Ishikawa (cell line): ENCODE measurements around the gene ABCC1.

Experiments
- CEBPB ChIP-seq: IDR thresholded peaks from 2 replicates; pipeline ENCODE4 v1.6.1; 2012
- CREB1 ChIP-seq: IDR thresholded peaks from 2 replicates; pipeline ENCODE4 v1.6.1; 2012; ENCODE audit warnings: low read depth
- EGR1 ChIP-seq: IDR thresholded peaks from 2 replicates; pipeline ENCODE4 v1.6.1; 2012
- EP300 ChIP-seq: IDR thresholded peaks from 2 replicates; pipeline ENCODE4 v1.6.1; 2012; ENCODE audit warnings: borderline replicate concordance
- NFIC ChIP-seq: IDR thresholded peaks from 2 replicates; pipeline ENCODE4 v1.6.1; 2012
- TAF1 ChIP-seq: IDR thresholded peaks from 2 replicates; pipeline ENCODE4 v1.6.1; 2012; ENCODE audit warnings: low read depth, mild to moderate bottlenecking
- TCF12 ChIP-seq: IDR thresholded peaks from 2 replicates; pipeline ENCODE4 v1.6.1; 2012; ENCODE audit warnings: low read depth
- TF ChIP-seq, protein P1 (sequence below): IDR thresholded peaks from 2 replicates; pipeline ENCODE4 v1.6.1; 2012

DNA sequence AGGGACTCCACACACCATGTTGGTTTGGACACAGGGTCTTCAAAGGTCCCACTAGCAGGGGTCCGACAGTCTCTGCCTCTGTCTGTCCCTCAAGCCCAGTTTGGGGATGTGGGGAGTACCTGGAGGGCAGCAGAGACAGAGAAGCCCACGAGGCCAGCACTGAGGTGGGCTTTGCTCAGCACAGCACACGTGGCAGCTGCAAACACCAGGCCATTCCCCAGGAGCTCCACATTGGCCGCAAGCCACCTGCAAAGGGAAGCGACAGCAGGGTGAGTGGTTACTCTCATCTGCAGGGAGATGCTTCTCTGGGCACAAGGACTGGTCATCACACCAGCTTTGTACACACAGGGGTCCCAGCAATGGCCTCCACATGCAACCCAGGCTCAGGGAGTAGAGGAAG is 211.9 kb downstream of the ABCC1 start:
- TF ChIP-seq TCF12: no peak
- no peak for TF ChIP-seq CEBPB
- TF ChIP-seq, protein P1, sequence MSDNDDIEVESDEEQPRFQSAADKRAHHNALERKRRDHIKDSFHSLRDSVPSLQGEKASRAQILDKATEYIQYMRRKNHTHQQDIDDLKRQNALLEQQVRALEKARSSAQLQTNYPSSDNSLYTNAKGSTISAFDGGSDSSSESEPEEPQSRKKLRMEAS: no peak
- no peak for TF ChIP-seq EGR1
- no peak for TF ChIP-seq EP300
- no peak for TF ChIP-seq TAF1
- TF ChIP-seq NFIC: no peak
- TF ChIP-seq CREB1: no peak
